H1 (cell line): ENCODE data around the gene TMEM35B. TPM values are rescaled to one million over a fixed set of nuclear protein-coding genes. Genes with fewer than 3 reads are reported as not detected.

Experiments
- CTCF ChIA-PET: fragments of 300-600 bp; sonication (Branson Sonifier 250); formaldehyde crosslinking; loops from one replicate; lab custom pipeline; 2021; ENCODE audit not compliant: partially characterized antibody; lab: Charles Lee
- POLR2A ChIA-PET: fragments of 300-600 bp; sonication (Branson Sonifier 250); formaldehyde crosslinking; loops from one replicate; lab custom pipeline; 2021; ENCODE audit warnings: inconsistent platforms; ENCODE audit not compliant: partially characterized antibody; lab: Charles Lee
- DNase-seq, 2 experiments: peaks; one replicate each; pipeline versions ENCODE4 v3.0.0 to v3.0.0-alpha.2; 2010 to 2022; ENCODE audit warnings: low spot score in 2 of 2, low read depth in 1 of 2, mixed read lengths in 1 of 2
- FAIRE-seq: peaks from 2 replicates; lab custom pipeline; 2011; peaks lifted over from hg19 to GRCh38; lab: Jason Lieb, UNC
- H2AFZ ChIP-seq: 2 replicates; pipeline ENCODE4 v1.8.1; 2012; ENCODE audit warnings: low read length, inconsistent platforms
- H2AK5ac ChIP-seq: 2 replicates; pipeline ENCODE4 v1.6.1; 2013; ENCODE audit warnings: low read depth, low read length
- H2BK120ac ChIP-seq: replicated peaks from 2 replicates; pipeline ENCODE3; 2013; ENCODE audit warnings: low read depth, low read length, inconsistent platforms
- H2BK12ac ChIP-seq: 2 replicates; pipeline ENCODE4 v1.6.1; 2013; ENCODE audit warnings: low read depth, low read length
- H2BK15ac ChIP-seq: 2 replicates; pipeline ENCODE4 v1.6.1; 2013; ENCODE audit warnings: low read length
- H2BK20ac ChIP-seq: 2 replicates; pipeline ENCODE4 v1.6.1; 2013; ENCODE audit warnings: low read length
- H2BK5ac ChIP-seq: 2 replicates; pipeline ENCODE4 v1.6.1; 2013; ENCODE audit warnings: low read depth, low read length
- H3K14ac ChIP-seq: 2 replicates; pipeline ENCODE4 v1.6.1; 2013; ENCODE audit warnings: inconsistent platforms; ENCODE audit not compliant: insufficient read length
- H3K18ac ChIP-seq: 2 replicates; pipeline ENCODE4 v1.6.1; 2013; ENCODE audit warnings: low read length; ENCODE audit errors: extremely low read depth
- H3K23ac ChIP-seq: 2 replicates; pipeline ENCODE4 v1.6.1; 2013; ENCODE audit warnings: inconsistent platforms; ENCODE audit not compliant: insufficient read length
- H3K23me2 ChIP-seq: 2 replicates; pipeline ENCODE4 v1.6.1; 2013; ENCODE audit warnings: low read depth, low read length
- H3K27ac ChIP-seq: 2 replicates; pipeline ENCODE4 v1.6.1; 2011; ENCODE audit warnings: low read depth, low read length, inconsistent platforms
- H3K27me3 ChIP-seq, 4 experiments: replicated peaks in 1 of 4; 1 replicate in 1 of 4; 2 replicates in 3 of 4; pipeline versions ENCODE4 v1.6.1 to v1.8.1; 2011 to 2013; ENCODE audit warnings: low read length in 3 of 4, mild to moderate bottlenecking in 3 of 4, inconsistent platforms in 2 of 4, mixed read lengths in 2 of 4, moderate library complexity in 1 of 4; ENCODE audit not compliant: control insufficient read depth in 3 of 4, insufficient read depth in 3 of 4; ENCODE audit errors: extremely low read depth in 1 of 4
- H3K36me3 ChIP-seq, 4 experiments: 2 replicates each; pipeline versions ENCODE4 v1.6.1 to v1.8.1; 2011 to 2013; ENCODE audit warnings: mild to moderate bottlenecking in 4 of 4, low read length in 3 of 4, moderate library complexity in 2 of 4, control low read depth in 1 of 4, inconsistent platforms in 1 of 4; ENCODE audit not compliant: insufficient read depth in 4 of 4, control insufficient read depth in 2 of 4
- H3K4ac ChIP-seq: replicated peaks from 2 replicates; pipeline ENCODE3; 2013; ENCODE audit warnings: low read length, low read depth, mixed read lengths, inconsistent platforms; ENCODE audit not compliant: insufficient read length
- H3K4me1 ChIP-seq, 4 experiments: replicated peaks in 1 of 4; 1 replicate in 1 of 4; 2 replicates in 3 of 4; pipeline versions ENCODE4 v1.6.1 to v1.8.1; 2011 to 2013; ENCODE audit warnings: low read length in 3 of 4, inconsistent platforms in 2 of 4, mixed read lengths in 1 of 4; ENCODE audit not compliant: insufficient read depth in 4 of 4, control insufficient read depth in 3 of 4
- H3K4me2 ChIP-seq, 2 experiments: 2 replicates each; pipeline versions ENCODE4 v1.6.1 to v1.8.1; 2011 to 2013; ENCODE audit warnings: low read depth in 2 of 2, low read length in 2 of 2, control low read depth in 1 of 2, inconsistent platforms in 1 of 2, mild to moderate bottlenecking in 1 of 2; ENCODE audit not compliant: insufficient read depth in 1 of 2
- H3K4me3 ChIP-seq, 4 experiments: fragments of 200-600, 300-600 bp in 1 of 4; sonication (generic), shearing (Covaris generic), sonication (Bioruptor Twin) in 1 of 4; 2 replicates each; pipeline versions ENCODE4 v1.5.1 to v1.8.1; 2011 to 2016; ENCODE audit warnings: low read length in 4 of 4, low read depth in 3 of 4, control low read depth in 2 of 4, inconsistent platforms in 2 of 4, mild to moderate bottlenecking in 2 of 4, mixed read lengths in 1 of 4, moderate library complexity in 1 of 4; ENCODE audit not compliant: insufficient read depth in 2 of 4; ENCODE audit errors: extremely low read depth in 1 of 4
- H3K56ac ChIP-seq: replicated peaks from 2 replicates; pipeline ENCODE3; 2013; ENCODE audit warnings: low read depth, mild to moderate bottlenecking, mixed read lengths, low read length, inconsistent platforms; ENCODE audit not compliant: insufficient read length
- H3K79me1 ChIP-seq: 2 replicates; pipeline ENCODE4 v1.6.1; 2013; ENCODE audit warnings: low read depth, low read length, control low read depth
- H3K79me2 ChIP-seq, 2 experiments: 2 replicates each; pipeline versions ENCODE4 v1.6.1 to v1.8.1; 2012 to 2013; ENCODE audit warnings: low read length in 2 of 2, mild to moderate bottlenecking in 2 of 2, inconsistent platforms in 1 of 2; ENCODE audit not compliant: insufficient read depth in 2 of 2, control insufficient read depth in 1 of 2
- H3K9ac ChIP-seq, 4 experiments: replicated peaks in 1 of 4; 1 replicate in 1 of 4; 2 replicates in 3 of 4; pipeline versions ENCODE4 v1.6.1 to v1.8.1; 2011 to 2013; ENCODE audit warnings: low read depth in 3 of 4, low read length in 3 of 4, control low read depth in 2 of 4, mild to moderate bottlenecking in 2 of 4, moderate library complexity in 2 of 4, inconsistent platforms in 1 of 4; ENCODE audit errors: extremely low read depth in 1 of 4
- H3K9me3 ChIP-seq, 2 experiments: 2 replicates each; pipeline versions ENCODE4 v1.6.1 to v1.8.1; 2012 to 2013; ENCODE audit warnings: mild to moderate bottlenecking in 2 of 2, moderate library complexity in 2 of 2, control low read depth in 1 of 2, inconsistent platforms in 1 of 2, low read depth in 1 of 2, low read length in 1 of 2, mixed read lengths in 1 of 2; ENCODE audit not compliant: insufficient read depth in 2 of 2
- H4K20me1 ChIP-seq, 2 experiments: replicated peaks in 1 of 2; 2 replicates each; pipeline versions ENCODE3 to v1.8.1; 2011 to 2013; ENCODE audit warnings: inconsistent platforms in 2 of 2, low read length in 2 of 2, mild to moderate bottlenecking in 1 of 2; ENCODE audit not compliant: insufficient read depth in 2 of 2, control insufficient read depth in 1 of 2
- H4K5ac ChIP-seq: 2 replicates; pipeline ENCODE4 v1.6.1; 2013; ENCODE audit warnings: low read length, low read depth, mixed read lengths, inconsistent platforms; ENCODE audit not compliant: insufficient read length
- H4K8ac ChIP-seq: 2 replicates; pipeline ENCODE4 v1.8.0; 2013; ENCODE audit warnings: mild to moderate bottlenecking, moderate library complexity, low read length, inconsistent platforms; ENCODE audit not compliant: insufficient read depth; ENCODE audit errors: extremely low read depth
- H4K91ac ChIP-seq: replicated peaks from 2 replicates; pipeline ENCODE3; 2013; ENCODE audit warnings: low read length, mixed read lengths, inconsistent platforms; ENCODE audit not compliant: insufficient read length
- KDM4A ChIP-seq: IDR thresholded peaks from one replicate; pipeline ENCODE4 v1.7.1; 2012; ENCODE audit warnings: low read depth, mild to moderate bottlenecking, moderate library complexity, low read length, inconsistent platforms; ENCODE audit not compliant: severe bottlenecking
- RXRA ChIP-seq: IDR thresholded peaks from 2 replicates; pipeline ENCODE4 v1.6.1; 2011; ENCODE audit warnings: low read depth, mild to moderate bottlenecking, low read length, moderate library complexity; ENCODE audit not compliant: insufficient read depth
- SIX5 ChIP-seq: IDR thresholded peaks from 2 replicates; pipeline ENCODE4 v1.6.1; 2011; ENCODE audit warnings: mild to moderate bottlenecking, low read depth, low read length
- WGBS, 2 experiments: shearing (Covaris generic) in 1 of 2; methylation state at CpG; one replicate each; pipeline versions ENCODE4 v1.1.6 to v1.1.7; 2013 to 2015; ENCODE audit warnings: low lambda C conversion rate in 2 of 2, mixed read lengths in 2 of 2, inconsistent platforms in 1 of 2, low coverage in 1 of 2, missing lambda C conversion rate in 1 of 2; ENCODE audit not compliant: insufficient replicate concordance in 2 of 2, insufficient coverage in 1 of 2, insufficient read length in 1 of 2; ENCODE audit errors: extremely low coverage in 1 of 2, missing lambda C conversion rate in 1 of 2; 5-methylcytosine and 5-hydroxymethylcytosine counted together
- polyA plus RNA-seq, 7 experiments: library from polyadenylated mRNA; depleted of rRNA in 3 of 7; stranded (reverse) in 5 of 7; unstranded in 2 of 7; fragments of >200 nt in 5 of 7; fragments of 200-250 nt in 2 of 7; gene quantifications; 1 replicate in 5 of 7; 2 replicates in 1 of 7; 4 replicates in 1 of 7; pipeline versions ENCODE4 v1.2.1 to v1.2.3, GENCODE V29; 2011 to 2013; ENCODE audit warnings: missing spikeins in 2 of 7, mixed read lengths in 2 of 7
- total RNA-seq: library from RNA; stranded (reverse); fragmentation: NEBNext Ultra II Directional; extraction: Animal tissue kit (Norgen Biotek cat#: 25700); gene quantifications from 2 replicates; pipeline ENCODE4 v1.2.1, GENCODE V29; 2021
- TF ChIP-seq, protein P1 (sequence below): IDR thresholded peaks from 2 replicates; pipeline ENCODE4 v1.6.1; 2011; ENCODE audit warnings: low read length, improper control_type of control experiment

TMEM35B gene
- total and polyA plus RNA-seq, 2 of the 8 experiments (the other 6 are each of a cell fraction or from before 2014, with no cell fraction given): 10.2 to 31.1 TPM

DNA sequence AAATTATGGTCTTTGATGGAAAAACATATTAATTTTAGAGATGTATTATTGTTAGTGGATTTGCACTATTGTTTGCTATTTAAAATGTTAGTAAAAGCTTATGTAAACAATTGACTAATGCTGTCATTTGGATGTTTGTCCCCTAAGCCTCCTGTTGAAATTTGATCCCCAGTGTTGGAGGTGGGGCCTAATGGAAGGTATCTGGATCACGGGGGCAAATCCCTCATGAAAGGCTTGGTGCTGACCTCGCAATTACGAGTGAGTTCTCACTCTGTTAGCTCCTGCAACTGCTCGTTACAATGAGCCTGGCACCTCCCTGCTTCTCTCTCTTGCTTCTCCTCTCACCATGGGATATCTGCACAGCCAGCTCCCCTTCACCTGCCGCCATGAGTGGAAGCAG, 14.3 kb downstream of the TMEM35B start:
- H4K91ac ChIP-seq: peak overlapping the region; percentile 69
- H3K4me2 ChIP-seq: peak overlapping the region; percentile 28 to 29; a peak in 1 of 4 replicates
- FAIRE-seq (peak; percentile 93), DNase-seq (no peak)
- H2BK15ac ChIP-seq: no peak overlapping the region
- H2AK5ac ChIP-seq: no peak overlapping the region
- ChIA-PET POLR2A (interaction anchor here (0.9 to 2.9 kb wide), 3 partner anchors 11 to 219 kb away, joined by 3 to 9 read pairs (median 5); partner anchors contain the start of gene TMEM35B), CTCF (no interaction called here)
- H3K14ac ChIP-seq: no peak overlapping the region
- no peak overlapping the region for H3K23ac ChIP-seq
- peaks cover 0 to 6% (median 2%) of the 10 kb centered on the region in 4 experiments; a peak in 2 of 7 replicates for H3K4me1 ChIP-seq
- H3K4ac ChIP-seq: no peak overlapping the region
- H3K27me3 ChIP-seq: no peaks in the 10 kb centered on the region
- peak; percentile 21; the same call in 1 of the 2 replicates for TF ChIP-seq SIX5
- no peak for TF ChIP-seq RXRA
- peak; percentile 28 for TF ChIP-seq KDM4A
- TF ChIP-seq, protein P1, sequence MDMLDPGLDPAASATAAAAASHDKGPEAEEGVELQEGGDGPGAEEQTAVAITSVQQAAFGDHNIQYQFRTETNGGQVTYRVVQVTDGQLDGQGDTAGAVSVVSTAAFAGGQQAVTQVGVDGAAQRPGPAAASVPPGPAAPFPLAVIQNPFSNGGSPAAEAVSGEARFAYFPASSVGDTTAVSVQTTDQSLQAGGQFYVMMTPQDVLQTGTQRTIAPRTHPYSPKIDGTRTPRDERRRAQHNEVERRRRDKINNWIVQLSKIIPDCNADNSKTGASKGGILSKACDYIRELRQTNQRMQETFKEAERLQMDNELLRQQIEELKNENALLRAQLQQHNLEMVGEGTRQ: peak; percentile 17; the same call in 1 of the 2 replicates
- H3K36me3 ChIP-seq: no peaks in the 10 kb centered on the region
- H2BK12ac ChIP-seq: no peak overlapping the region
- peak overlapping the region in 1 of 4 experiments; percentile 28; a peak in 1 of 8 replicates for H3K4me3 ChIP-seq
- no peak overlapping the region for H3K27ac ChIP-seq
- H2BK120ac ChIP-seq: no peak overlapping the region
- no peak overlapping the region for H3K56ac ChIP-seq
- no peaks in the 10 kb centered on the region for H3K79me1 ChIP-seq
- H3K9ac ChIP-seq: no peak overlapping the region
- no peak overlapping the region; the same call in 1 of the 2 replicates for H4K8ac ChIP-seq
- H2BK20ac ChIP-seq: no peak overlapping the region
- H3K23me2 ChIP-seq: no peaks in the 10 kb centered on the region
- H3K9me3 ChIP-seq: peaks cover 2 to 8% of the 10 kb centered on the region in 2 experiments; a peak in 2 of 4 replicates
- 33% methylated on average over 5 of the region's 5 CpGs; no CpG with 5 or more reads in 1 of the 2 experiments for WGBS, 2 experiments
- H2BK5ac ChIP-seq: no peak overlapping the region
- H4K20me1 ChIP-seq: no peaks in the 10 kb centered on the region
- peak overlapping the region; percentile 94 for H2AFZ ChIP-seq
- H4K5ac ChIP-seq: peak overlapping the region; percentile 57
- H3K18ac ChIP-seq: no peak overlapping the region
- H3K79me2 ChIP-seq: no peaks in the 10 kb centered on the region
